Spinal cord (tissue), 10 donors: Measurements from ENCODE around the gene MAGI3. TPM values are rescaled to one million over a fixed set of nuclear protein-coding genes. Genes with fewer than 3 reads are reported as not detected.

Source experiments
- DNase-seq, 6 donors: peaks; one replicate each; pipeline versions ENCODE4 v3.0.0 to v3.0.0-alpha.2; 2013 to 2015; ENCODE audit warnings: low spot score in 6 of 6, low read depth in 4 of 6
- H3K27ac ChIP-seq: one replicate; pipeline ENCODE4 v1.5.1; 2013; ENCODE audit warnings: low read depth, low read length, control low read depth
- H3K27me3 ChIP-seq: one replicate; pipeline ENCODE4 v1.6.1; 2013; ENCODE audit warnings: low read length; ENCODE audit not compliant: control insufficient read depth, insufficient read depth
- H3K36me3 ChIP-seq: one replicate; pipeline ENCODE4 v1.6.1; 2013; ENCODE audit warnings: low read length; ENCODE audit not compliant: control insufficient read depth, insufficient read depth
- H3K4me1 ChIP-seq: one replicate; pipeline ENCODE4 v1.6.1; 2013; ENCODE audit warnings: low read length; ENCODE audit not compliant: control insufficient read depth, insufficient read depth
- H3K4me3 ChIP-seq: one replicate; pipeline ENCODE4 v1.5.1; 2013; ENCODE audit warnings: low read depth, low read length, control low read depth
- H3K9me3 ChIP-seq: one replicate; pipeline ENCODE4 v1.6.1; 2013; ENCODE audit warnings: low read length; ENCODE audit not compliant: control insufficient read depth, insufficient read depth
- WGBS: methylation state at CpG from one replicate; pipeline ENCODE4 v1.1.5; 2013; ENCODE audit warnings: missing lambda C conversion rate; ENCODE audit not compliant: insufficient coverage; 5-methylcytosine and 5-hydroxymethylcytosine counted together
- polyA plus RNA-seq, 2 donors: library from polyadenylated mRNA; unstranded; fragments of 120-200 nt; gene quantifications; one replicate each; pipeline ENCODE4 v1.2.1, GENCODE V29; 2013; ENCODE audit not compliant: insufficient read length in 2 of 2
- total RNA-seq, 2 donors: library from RNA; depleted of rRNA in 1 of 2; stranded (reverse); fragments of 120-200 nt in 1 of 2; fragments of >200 nt in 1 of 2; gene quantifications; one replicate each; pipeline versions ENCODE4 v1.2.3 to v1.2.4, GENCODE V29; 2013 to 2014
- donor health status: healthy.

Gene MAGI3
- total and polyA plus RNA-seq, 4 donors: 24.2 to 46.0 (median 29.5) TPM

GRCh38 chr1:113683384-113684152 is 293.3 kb downstream of the MAGI3 start:
- peak overlapping the region; percentile 29 for H3K27ac ChIP-seq

GRCh38 chr1:113684153-113684541 is 293.8 kb downstream of the MAGI3 start:
- no CpG with 5 or more reads among the region's 6 CpGs for WGBS
- Histone ChIP-seq H3K36me3 (no peaks in the 10 kb centered on the region), H3K4me1 (no peaks in the 10 kb centered on the region), H3K4me3 (no peak overlapping the region), H3K27me3 (no peaks in the 10 kb centered on the region), H3K9me3 (no peaks in the 10 kb centered on the region), H3K27ac (peak overlapping the region; percentile 17)
- peak in 1 of 6 donors; percentile 44 for DNase-seq

More at GRCh38 chr1:113683384-113684152, 293.3 kb downstream of the MAGI3 start:
- no peaks in the 10 kb centered on the region for H3K4me1 ChIP-seq
- H3K4me3 ChIP-seq: no peak overlapping the region
- H3K36me3 ChIP-seq: no peaks in the 10 kb centered on the region
- no peaks in the 10 kb centered on the region for H3K27me3 ChIP-seq
- H3K9me3 ChIP-seq: no peaks in the 10 kb centered on the region
- no peak for DNase-seq
- 81% methylated on average over 6 of the region's 8 CpGs for WGBS

GRCh38 chr1:113686891-113687618 is 296.7 kb downstream of the MAGI3 start:
- peak in 1 of 6 donors; percentile 9 for DNase-seq
- Histone ChIP-seq H3K4me3 (no peak overlapping the region), H3K4me1 (no peaks in the 10 kb centered on the region), H3K9me3 (no peaks in the 10 kb centered on the region), H3K36me3 (peaks cover 3% of the 10 kb centered on the region), H3K27me3 (no peaks in the 10 kb centered on the region), H3K27ac (peak overlapping the region; percentile 29)
- WGBS: 100% methylated on average over 1 of the region's 3 CpGs

- peaks cover 3% of the 10 kb centered on the region for H3K36me3 ChIP-seq
- no peaks in the 10 kb centered on the region for H3K27me3 ChIP-seq
- no peak overlapping the region for H3K4me3 ChIP-seq
- peaks cover 5% of the 10 kb centered on the region for H3K9me3 ChIP-seq
- WGBS: 100% methylated on average over 1 of the region's 2 CpGs
- no peaks in the 10 kb centered on the region for H3K4me1 ChIP-seq
- no peak for DNase-seq
- H3K27ac ChIP-seq: no peak overlapping the region
Measured at GRCh38 chr1:113691184-113691583, 300.9 kb downstream of the MAGI3 start.

- no CpG with 5 or more reads among the region's 2 CpGs for WGBS
- H3K27ac ChIP-seq: no peak overlapping the region
- no peaks in the 10 kb centered on the region for H3K4me1 ChIP-seq
- DNase-seq: no peak
- no peaks in the 10 kb centered on the region for H3K27me3 ChIP-seq
- H3K36me3 ChIP-seq: peaks cover 3% of the 10 kb centered on the region
- no peak overlapping the region for H3K4me3 ChIP-seq
- peaks cover 5% of the 10 kb centered on the region for H3K9me3 ChIP-seq
Measured at GRCh38 chr1:113692342-113692741, 302.0 kb downstream of the MAGI3 start.

- H3K9me3 ChIP-seq: peaks cover 5% of the 10 kb centered on the region
- H3K4me1 ChIP-seq: no peaks in the 10 kb centered on the region
- H3K36me3 ChIP-seq: peaks cover 4% of the 10 kb centered on the region
- no peak overlapping the region for H3K4me3 ChIP-seq
- H3K27ac ChIP-seq: no peak overlapping the region
- no peaks in the 10 kb centered on the region for H3K27me3 ChIP-seq
- WGBS: 97% methylated on average over 4 of the region's 4 CpGs
- DNase-seq: no peak
Measured at GRCh38 chr1:113692824-113693431, 302.6 kb downstream of the MAGI3 start.

- H3K4me3 ChIP-seq: no peak overlapping the region
- DNase-seq: no peak
- H3K9me3 ChIP-seq: peaks cover 5% of the 10 kb centered on the region
- no peaks in the 10 kb centered on the region for H3K27me3 ChIP-seq
- H3K36me3 ChIP-seq: peaks cover 11% of the 10 kb centered on the region
- H3K27ac ChIP-seq: no peak overlapping the region
- no peaks in the 10 kb centered on the region for H3K4me1 ChIP-seq
Measured at GRCh38 chr1:113694910-113695309, 304.6 kb downstream of the MAGI3 start.

GRCh38 chr1:113701429-113701828 is 311.1 kb downstream of the MAGI3 start:
- Histone ChIP-seq H3K27ac (no peak overlapping the region), H3K27me3 (no peaks in the 10 kb centered on the region), H3K4me1 (no peaks in the 10 kb centered on the region), H3K9me3 (no peaks in the 10 kb centered on the region), H3K36me3 (peaks cover 11% of the 10 kb centered on the region), H3K4me3 (no peak overlapping the region)
- DNase-seq: no peak
- no CpG with 5 or more reads among the region's 3 CpGs for WGBS

GRCh38 chr1:113714606-113715269 is 324.4 kb downstream of the MAGI3 start:
- Histone ChIP-seq H3K27ac (no peak overlapping the region), H3K4me1 (no peaks in the 10 kb centered on the region), H3K4me3 (no peak overlapping the region), H3K9me3 (no peaks in the 10 kb centered on the region), H3K27me3 (no peaks in the 10 kb centered on the region), H3K36me3 (peaks cover 13% of the 10 kb centered on the region)
- DNase-seq: no peak
- 89% methylated on average over 3 of the region's 3 CpGs for WGBS
